Measurements from ENCODE around the gene RABEP1. TPM values are rescaled to one million over a fixed set of nuclear protein-coding genes. Genes with fewer than 3 reads are reported as not detected.

The RABEP1 gene
- total RNA-seq, 4 donors from 2014 or later: 36.0 to 57.7 (median 40.9) TPM

- no peak overlapping the region for H3K27ac ChIP-seq
- intact Hi-C loops (cut with DNase I): loop anchor here (10.0 kb wide), 1 partner anchor 58 kb away; no protein-coding TSS in a partner anchor
- no peaks in the 10 kb centered on the region for H3K27me3 ChIP-seq
- no peak for TF ChIP-seq CTCF (IDR thresholded peaks at IDR 0.05)
- TF ChIP-seq POLR2A (IDR thresholded peaks at IDR 0.05): no peak
- DNase-seq: no peak
- no peaks in the 10 kb centered on the region for H3K36me3 ChIP-seq
- H3K9me3 ChIP-seq: no peaks in the 10 kb centered on the region
- no peaks in the 10 kb centered on the region for H3K4me1 ChIP-seq
- no peak overlapping the region for H3K4me3 ChIP-seq (replicated peaks in 1 of 3)
- WGBS, 2 donors: 86 to 89% methylated on average over 6 of the region's 6 CpGs
Observed at GRCh38 chr17:5272322-5272721, 9.8 kb upstream of the RABEP1 start.

GRCh38 chr17:5282642-5283217, 646 bp downstream of the RABEP1 start:
- Histone ChIP-seq H3K4me1 (peaks cover 12 to 14% of the 10 kb centered on the region in 2 donors), H3K9me3 (no peaks in the 10 kb centered on the region), H3K36me3 (no peaks in the 10 kb centered on the region), H3K27ac (no peak overlapping the region), H3K4me3 (replicated peaks in 1 of 3) (peak overlapping the region in 2 of 3 donors; percentile 54 to 87), H3K27me3 (no peaks in the 10 kb centered on the region)
- intact Hi-C loops (cut with DNase I): loop anchor here (10.0 kb wide), 1 partner anchor 152 kb away; the partner anchor contains the start of gene C1QBP
- DNase-seq: peak; percentile 21 to 35
- TF ChIP-seq POLR2A (IDR thresholded peaks at IDR 0.05) (no peak), CTCF (IDR thresholded peaks at IDR 0.05) (no peak)
- 4 to 5% methylated on average over 17 to 18 of the region's 34 CpGs for WGBS, 2 donors

- intact Hi-C loops (cut with DNase I): loop anchor here (10.0 kb wide), 1 partner anchor 151 kb away; the partner anchor contains the start of gene C1QBP
- 49 to 59% methylated on average over 5 of the region's 5 CpGs for WGBS, 2 donors
- no peak for TF ChIP-seq CTCF (IDR thresholded peaks at IDR 0.05)
- no peak for TF ChIP-seq POLR2A (IDR thresholded peaks at IDR 0.05)
- H3K4me3 ChIP-seq (replicated peaks in 1 of 3): no peak overlapping the region
- H3K4me1 ChIP-seq: peaks cover 12 to 14% of the 10 kb centered on the region in 2 donors
- no peaks in the 10 kb centered on the region for H3K27me3 ChIP-seq
- no peaks in the 10 kb centered on the region for H3K36me3 ChIP-seq
- DNase-seq: no peak
- H3K9me3 ChIP-seq: no peaks in the 10 kb centered on the region
- H3K27ac ChIP-seq: no peak overlapping the region
Observed at GRCh38 chr17:5283571-5284315, 1.7 kb downstream of the RABEP1 start.

GRCh38 chr17:5284681-5285080, 2.6 kb downstream of the RABEP1 start:
- Histone ChIP-seq H3K4me1 (peaks cover 12 to 14% of the 10 kb centered on the region in 2 donors), H3K9me3 (no peaks in the 10 kb centered on the region), H3K36me3 (no peaks in the 10 kb centered on the region), H3K27ac (no peak overlapping the region), H3K27me3 (no peaks in the 10 kb centered on the region), H3K4me3 (replicated peaks in 1 of 3) (no peak overlapping the region)
- TF ChIP-seq POLR2A (IDR thresholded peaks at IDR 0.05) (no peak), CTCF (IDR thresholded peaks at IDR 0.05) (no peak)
- intact Hi-C loops (cut with DNase I): loop anchor here (10.0 kb wide), 1 partner anchor 150 kb away; the partner anchor contains the start of gene C1QBP
- DNase-seq: no peak
- 84 to 88% methylated on average over 7 of the region's 7 CpGs for WGBS, 2 donors

GRCh38 chr17:5286846-5287245, 4.8 kb downstream of the RABEP1 start:
- intact Hi-C loops (cut with DNase I): loop anchor here (10.0 kb wide), 1 partner anchor 148 kb away; the partner anchor contains the start of gene C1QBP
- no peak for DNase-seq
- H3K4me1 ChIP-seq: peaks cover 12 to 14% of the 10 kb centered on the region in 2 donors
- H3K36me3 ChIP-seq: no peaks in the 10 kb centered on the region
- TF ChIP-seq CTCF (IDR thresholded peaks at IDR 0.05) (no peak), POLR2A (IDR thresholded peaks at IDR 0.05) (no peak)
- H3K9me3 ChIP-seq: no peaks in the 10 kb centered on the region
- 98 to 99% methylated on average over 3 of the region's 3 CpGs for WGBS, 2 donors
- H3K4me3 ChIP-seq (replicated peaks in 1 of 3): no peak overlapping the region
- no peak overlapping the region for H3K27ac ChIP-seq
- H3K27me3 ChIP-seq: no peaks in the 10 kb centered on the region
